PC-9 (cell line): ENCODE results near the gene KDM4B.

Source experiments
- CTCF ChIP-seq: fragments of 200-600 bp; sonication (generic); conservative IDR thresholded peaks from 2 replicates; pipeline ENCODE4 v1.6.1; 2017; ENCODE audit warnings: mixed run types, antibody characterized with exemption, mild to moderate bottlenecking, moderate library complexity
- EZH2 ChIP-seq: fragments of 200-600 bp; sonication (generic); IDR thresholded peaks from 2 replicates; pipeline ENCODE4 v1.8.0; 2017; ENCODE audit warnings: antibody characterized with exemption, low read depth

GRCh38 chr19:5107432-5108122 is 138.7 kb downstream of the KDM4B start:
- TF ChIP-seq CTCF (no peak), EZH2 (no peak)
